Left renal pelvis (tissue), 4 donors: ENCODE results near the gene NTM. TPM values are rescaled to one million over a fixed set of nuclear protein-coding genes. Genes with fewer than 3 reads are reported as not detected.

Experiments
- DNase-seq, 4 donors: peaks; one replicate each; pipeline ENCODE4 v3.0.0-alpha.2; 2013; ENCODE audit warnings: low read depth in 4 of 4, low spot score in 3 of 4
- polyA plus RNA-seq, 4 donors: library from polyadenylated mRNA; unstranded; fragments of 120-200 nt; gene quantifications; one replicate each; pipeline ENCODE4 v1.2.1, GENCODE V29; 2013; ENCODE audit not compliant: insufficient read length in 4 of 4

The NTM gene
- polyA plus RNA-seq, 4 donors, result 41.2 to 80.3 (median 50.2) TPM

- no peak for DNase-seq
These were observed 221.7 kb downstream of the NTM start for GRCh38 chr11:131592152-131592551.

GRCh38 chr11:131592734-131593133 lies 222.3 kb downstream of the NTM start:
- no peak for DNase-seq

GRCh38 chr11:131593301-131593700 lies 222.9 kb downstream of the NTM start:
- no peak for DNase-seq

GRCh38 chr11:131595797-131596196 lies 225.4 kb downstream of the NTM start:
- no peak for DNase-seq

- no peak for DNase-seq
These were observed 227.5 kb downstream of the NTM start for GRCh38 chr11:131597890-131598289.

GRCh38 chr11:131598305-131598704 lies 227.9 kb downstream of the NTM start:
- no peak for DNase-seq

GRCh38 chr11:131599285-131599684 lies 228.9 kb downstream of the NTM start:
- no peak for DNase-seq

- DNase-seq, result no peak
These were observed 230.2 kb downstream of the NTM start for GRCh38 chr11:131600628-131601027.

- DNase-seq, result no peak
These were observed 231.2 kb downstream of the NTM start for GRCh38 chr11:131601586-131601985.

- DNase-seq, result no peak
These were observed 232.0 kb downstream of the NTM start for GRCh38 chr11:131602431-131602830.

- no peak for DNase-seq
These were observed 236.5 kb downstream of the NTM start for GRCh38 chr11:131606811-131607335.

GRCh38 chr11:131609337-131609736 lies 238.9 kb downstream of the NTM start:
- DNase-seq, result no peak

- DNase-seq, result no peak
These were observed 239.5 kb downstream of the NTM start for GRCh38 chr11:131609921-131610320.

- no peak for DNase-seq
These were observed 240.9 kb downstream of the NTM start for GRCh38 chr11:131611322-131611721.

GRCh38 chr11:131612533-131612932 lies 242.1 kb downstream of the NTM start:
- DNase-seq, result no peak

- no peak for DNase-seq
These were observed 244.2 kb downstream of the NTM start for GRCh38 chr11:131614631-131615030.

- no peak for DNase-seq
These were observed 245.2 kb downstream of the NTM start for GRCh38 chr11:131615611-131616010.

GRCh38 chr11:131616481-131617140 lies 246.2 kb downstream of the NTM start:
- no peak for DNase-seq

- DNase-seq, result no peak
These were observed 247.8 kb downstream of the NTM start for GRCh38 chr11:131618201-131618600.

GRCh38 chr11:131622193-131622592 lies 251.8 kb downstream of the NTM start:
- DNase-seq, result no peak

- DNase-seq, result no peak
These were observed 254.1 kb downstream of the NTM start for GRCh38 chr11:131624531-131624930.

- DNase-seq, result no peak
These were observed 256.4 kb downstream of the NTM start for GRCh38 chr11:131626788-131627187.

- DNase-seq, result no peak
These were observed 258.3 kb downstream of the NTM start for GRCh38 chr11:131628739-131629138.
